Occipital lobe (tissue), 2 donors: Measurements from ENCODE around the gene PACRG. TPM values are rescaled to one million over a fixed set of nuclear protein-coding genes. Genes with fewer than 3 reads are reported as not detected.

Experiments used
- DNase-seq: peaks from one replicate; lab custom pipeline; 2025; lab: John Stamatoyannopoulos, UW
- total RNA-seq: library from RNA; depleted of rRNA; stranded (reverse); fragments of >200 nt; gene quantifications from one replicate; pipeline ENCODE4 v1.2.3, GENCODE V29; 2014

PACRG gene
- total RNA-seq, 1 donor from 2014 or later, result 6.7 TPM

DNA sequence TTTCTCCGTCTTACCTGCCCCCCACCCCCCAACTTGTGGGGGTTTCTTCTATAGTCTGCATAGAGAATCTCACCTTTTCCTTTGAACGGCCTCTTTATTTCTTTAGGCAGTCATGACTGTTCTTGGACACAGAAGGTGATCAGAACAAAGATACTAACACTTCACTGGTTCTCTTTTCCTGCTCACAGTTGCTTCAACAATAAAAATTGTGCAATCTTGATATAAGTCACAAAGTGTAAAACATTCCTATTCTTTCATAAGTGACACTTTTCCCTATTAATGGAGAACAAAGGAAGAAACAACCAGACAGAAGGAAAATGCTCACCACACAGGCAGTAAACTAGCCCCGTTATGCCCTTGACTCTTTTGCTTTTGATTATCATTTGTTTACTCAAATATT lies 448.3 kb downstream of the PACRG start:
- no peak for DNase-seq

DNA sequence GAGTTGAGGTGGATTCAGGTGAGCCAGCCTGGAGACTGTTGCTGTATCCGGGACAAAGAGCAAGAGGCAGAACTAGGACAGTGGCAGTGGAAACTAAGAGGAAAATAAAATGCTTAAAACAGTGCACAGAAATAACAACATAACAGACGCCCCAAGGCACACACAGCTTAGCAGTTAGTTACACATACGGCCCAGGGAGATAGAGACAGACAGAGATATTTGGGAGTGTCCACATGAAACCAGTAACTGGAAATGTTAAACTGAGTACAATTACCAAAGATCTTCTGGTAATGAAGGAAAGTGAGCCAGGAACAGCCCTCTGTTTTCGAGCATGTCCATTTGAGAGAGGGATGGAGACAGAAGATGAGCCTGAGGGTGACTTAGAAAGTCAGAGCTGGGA lies 449.2 kb downstream of the PACRG start:
- DNase-seq, result no peak

DNA sequence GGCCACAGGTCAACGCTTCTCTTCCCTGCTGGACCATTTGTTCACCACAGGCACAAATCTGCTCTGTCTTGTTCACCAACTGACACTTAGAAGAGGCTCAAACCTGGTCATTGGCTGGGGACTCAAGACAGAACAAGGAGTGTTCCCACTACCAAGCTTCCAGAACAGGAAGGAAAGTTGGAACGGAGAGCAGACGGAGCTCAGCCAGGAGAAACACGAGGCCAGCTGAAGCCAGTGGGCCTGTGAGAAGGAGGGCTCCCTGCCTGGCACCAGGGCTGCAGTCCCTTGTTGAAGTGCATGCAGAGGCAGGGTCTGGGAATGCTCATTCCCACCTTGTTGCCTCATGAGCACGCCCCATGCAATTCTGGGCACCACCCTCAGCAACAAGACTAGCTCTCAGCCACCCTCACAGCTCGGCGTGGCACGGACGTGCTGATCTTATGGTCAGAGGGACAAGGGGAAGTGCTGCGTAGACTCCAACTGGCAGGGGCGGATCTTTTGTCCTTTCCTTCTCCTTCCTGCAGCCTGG lies 450.2 kb downstream of the PACRG start:
- DNase-seq, result no peak

DNA sequence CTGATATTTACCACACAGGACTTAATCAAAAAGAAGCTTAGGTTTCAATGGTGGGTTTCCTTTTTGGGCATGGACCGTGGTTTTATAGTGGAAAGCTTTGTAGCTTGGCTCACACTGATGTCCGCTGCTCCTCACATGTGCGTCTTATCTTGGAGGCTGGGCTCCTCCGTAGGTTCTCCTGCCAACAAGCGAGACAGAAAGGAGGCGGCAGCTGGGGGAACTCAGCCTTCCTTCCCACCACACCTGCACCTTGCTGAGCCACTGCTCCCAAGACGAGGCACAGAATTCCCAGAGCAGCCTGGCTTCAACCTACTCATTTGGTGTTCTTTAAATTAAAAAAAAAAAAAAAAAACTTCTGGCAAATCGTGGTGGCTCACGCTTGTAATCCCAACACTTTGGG lies 451.3 kb downstream of the PACRG start:
- DNase-seq, result no peak

DNA sequence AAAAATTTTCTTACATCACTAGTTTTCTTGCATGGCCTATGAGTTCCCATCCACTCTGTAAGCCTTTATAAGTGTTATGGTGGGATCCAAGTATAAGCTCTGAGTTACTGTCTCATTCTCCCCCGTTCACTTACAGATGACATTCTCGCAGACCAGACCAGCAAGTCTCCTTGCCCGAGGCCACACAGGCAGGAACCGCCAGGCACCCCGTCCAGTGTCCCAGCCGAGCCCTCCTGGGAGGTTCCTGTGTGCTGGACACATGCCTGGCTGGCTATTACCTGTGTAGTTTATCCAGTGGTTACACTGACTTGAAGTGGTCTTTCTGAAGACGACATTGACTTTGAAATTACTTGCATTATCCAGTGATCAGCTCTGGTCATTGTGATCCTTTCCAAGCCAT lies 451.9 kb downstream of the PACRG start:
- no peak for DNase-seq

- peak; percentile 84 for DNase-seq
Observed at GRCh38 chr6:163180874-163181541, 453.2 kb downstream of the PACRG start.

DNA sequence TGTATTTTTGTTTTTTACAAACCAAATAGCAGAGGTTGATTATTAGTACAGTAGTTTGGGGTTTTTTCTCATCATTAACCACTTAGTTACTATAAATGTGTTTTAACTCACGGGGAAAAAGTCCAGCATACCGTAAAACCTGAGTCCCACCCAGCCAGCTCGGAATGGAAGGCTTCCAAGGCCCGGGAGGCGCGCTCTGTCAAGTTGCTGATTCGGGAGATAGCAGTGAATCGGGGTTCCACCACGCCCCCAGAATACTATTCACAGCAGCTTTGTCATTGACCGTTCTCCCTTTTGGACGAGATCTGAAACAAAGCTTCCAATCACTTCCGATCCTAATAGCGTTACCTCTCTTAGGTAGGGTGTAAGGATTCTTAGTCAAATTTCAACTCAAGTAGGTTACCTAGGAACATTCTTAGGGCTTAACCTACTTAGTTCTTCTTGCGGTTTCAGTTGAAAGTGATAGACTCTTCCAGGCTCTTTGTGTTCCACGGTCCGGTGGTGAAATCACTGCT lies 453.9 kb downstream of the PACRG start:
- DNase-seq, result no peak

GRCh38 chr6:163182696-163183095 lies 454.9 kb downstream of the PACRG start:
- DNase-seq, result no peak

GRCh38 chr6:163183806-163184205 lies 456.0 kb downstream of the PACRG start:
- no peak for DNase-seq

GRCh38 chr6:163185744-163186143 lies 458.0 kb downstream of the PACRG start:
- DNase-seq, result no peak

DNA sequence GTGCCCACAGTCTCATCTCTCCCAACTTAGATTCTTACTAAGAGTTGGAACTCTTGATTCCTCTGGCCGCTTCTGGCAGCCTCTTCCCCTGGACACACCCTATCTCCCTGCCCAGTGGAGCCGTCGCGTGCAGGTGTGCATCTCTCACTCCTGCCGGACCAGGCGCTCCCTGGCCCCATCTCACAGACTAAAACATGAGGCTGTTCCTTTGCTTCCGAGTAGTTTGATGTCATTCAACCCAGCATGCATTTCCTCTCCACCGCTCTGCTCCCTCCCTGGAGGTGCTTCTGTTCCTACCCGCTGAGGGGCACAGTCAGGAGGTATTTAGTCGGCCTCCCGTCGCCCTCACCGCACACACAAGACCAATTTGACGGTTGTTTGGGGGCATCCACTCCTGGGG lies 458.8 kb downstream of the PACRG start:
- DNase-seq, result no peak

DNA sequence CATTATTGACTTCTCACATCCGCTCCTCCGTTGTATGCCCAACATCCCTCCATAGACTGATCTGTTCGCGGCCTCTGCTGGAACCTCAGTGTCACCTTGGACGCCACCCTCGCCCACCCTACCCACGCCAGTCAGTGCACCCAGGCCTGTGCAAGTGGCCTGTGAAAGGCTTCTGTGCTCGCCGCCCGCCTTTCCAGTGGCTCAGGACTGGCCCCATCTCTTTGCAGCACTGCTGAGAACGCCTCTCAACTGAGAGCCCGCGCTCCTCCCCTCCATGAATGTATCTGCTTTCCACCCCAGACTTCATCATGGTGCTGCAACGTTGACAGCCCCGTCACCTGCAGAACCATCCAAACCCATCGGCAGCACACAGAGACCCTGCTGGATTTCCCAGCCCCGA lies 459.4 kb downstream of the PACRG start:
- no peak for DNase-seq

GRCh38 chr6:163187606-163188005 lies 459.8 kb downstream of the PACRG start:
- DNase-seq, result no peak

DNA sequence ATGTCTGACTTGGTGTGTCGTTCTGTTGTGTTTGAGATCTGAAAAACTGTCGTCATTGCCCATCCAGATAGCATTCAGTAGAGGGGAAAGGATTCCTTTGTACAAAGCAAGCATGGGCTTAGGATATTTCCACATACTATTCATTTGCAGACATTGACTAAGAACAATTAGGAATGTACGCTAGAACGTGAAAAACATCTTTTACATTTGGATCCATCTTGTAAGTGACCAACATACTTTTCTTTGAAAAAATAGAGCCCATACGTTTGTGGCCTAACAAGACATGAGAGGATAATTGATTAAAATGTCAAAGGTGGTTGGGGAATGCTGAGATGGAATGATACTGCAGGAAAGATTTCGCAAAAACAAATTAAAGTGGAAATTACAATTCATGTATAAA lies 461.0 kb downstream of the PACRG start:
- DNase-seq, result no peak

DNA sequence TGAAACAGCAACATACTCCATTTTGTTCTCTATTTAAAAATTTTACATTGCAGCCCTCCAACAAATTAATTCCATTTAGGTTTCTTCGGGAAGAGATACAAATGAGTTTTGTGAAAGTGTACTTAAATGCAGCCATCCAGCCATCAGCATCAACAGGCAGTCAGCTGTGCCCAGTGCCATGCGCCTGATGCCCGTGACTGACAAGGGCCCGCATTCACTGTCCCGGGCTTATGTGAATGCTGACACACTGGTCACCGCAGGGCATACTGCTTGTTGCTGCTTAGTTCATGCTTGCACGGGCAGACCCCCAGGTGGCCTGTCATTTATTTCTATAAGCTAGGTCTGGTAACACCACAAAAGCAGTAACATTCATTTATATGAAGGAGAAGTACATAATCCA lies 461.8 kb downstream of the PACRG start:
- DNase-seq, result peak; percentile 26

GRCh38 chr6:163190786-163191185 lies 463.0 kb downstream of the PACRG start:
- no peak for DNase-seq

GRCh38 chr6:163191704-163192537 lies 464.1 kb downstream of the PACRG start:
- DNase-seq, result no peak

DNA sequence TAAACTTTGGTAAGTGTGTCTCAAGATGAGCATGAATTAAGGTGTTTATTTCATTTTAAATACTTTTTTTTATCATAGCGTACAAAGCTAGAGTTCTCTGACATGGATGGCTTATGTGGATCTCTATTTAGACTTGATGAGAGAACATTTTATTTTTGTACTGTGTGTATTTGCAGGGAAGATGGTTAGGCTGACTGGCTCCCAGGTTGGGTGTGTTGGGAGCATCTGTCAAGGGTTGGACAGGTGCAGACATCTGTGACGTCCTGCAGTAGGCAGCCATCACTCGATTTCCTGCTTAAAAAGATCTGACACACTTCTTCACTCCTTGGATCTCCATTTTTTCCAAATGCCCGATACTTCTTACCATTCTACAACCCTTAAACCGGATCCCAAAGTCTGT lies 464.8 kb downstream of the PACRG start:
- no peak for DNase-seq

- no peak for DNase-seq
Observed at GRCh38 chr6:163193326-163193725, 465.6 kb downstream of the PACRG start.

DNA sequence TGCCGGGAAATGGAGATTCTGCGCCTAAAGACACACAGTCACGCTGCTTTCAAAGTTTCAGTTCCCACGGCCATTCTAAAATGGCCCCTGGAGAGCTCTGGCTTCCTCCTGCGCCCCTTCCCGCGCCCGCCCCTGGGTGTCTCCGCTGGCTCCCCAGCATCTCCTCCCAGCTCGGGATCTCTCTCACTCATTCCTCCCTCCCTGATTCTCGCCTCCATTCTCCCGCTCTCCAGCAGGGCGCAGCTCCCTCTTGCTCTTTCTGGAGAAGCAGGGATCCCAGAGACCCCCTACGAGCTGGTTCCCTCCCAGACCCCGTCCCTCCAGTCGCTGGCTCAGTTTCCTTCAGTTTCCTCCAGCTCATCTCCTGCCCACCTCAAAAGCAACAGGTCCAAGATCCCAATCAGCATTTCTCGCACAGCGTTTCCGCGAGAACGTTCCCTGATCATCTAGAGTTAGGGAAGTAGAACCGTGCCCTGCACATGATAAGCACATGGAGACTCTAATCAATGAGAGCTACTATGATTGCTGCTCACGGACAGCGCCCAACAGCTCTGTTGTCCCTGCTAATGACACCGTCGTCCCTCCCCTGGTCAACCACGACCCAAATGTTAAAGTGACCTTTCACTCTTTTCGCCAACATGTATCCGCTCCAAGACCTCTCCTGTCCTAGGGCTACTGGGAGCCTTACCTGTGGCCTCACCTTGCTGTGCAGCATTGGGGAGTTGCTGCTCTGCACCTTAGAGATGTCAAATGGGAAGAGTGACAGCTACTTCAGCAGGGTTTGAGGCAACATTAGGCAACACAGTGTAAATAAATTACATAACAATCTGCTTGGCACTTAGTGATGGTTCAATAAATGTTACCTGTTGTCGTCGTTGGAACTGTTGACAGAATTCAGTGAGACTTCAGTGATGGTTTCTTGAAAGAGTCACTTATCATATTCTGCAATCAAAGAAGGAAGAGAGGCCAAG lies 468.2 kb downstream of the PACRG start:
- DNase-seq, result no peak

DNA sequence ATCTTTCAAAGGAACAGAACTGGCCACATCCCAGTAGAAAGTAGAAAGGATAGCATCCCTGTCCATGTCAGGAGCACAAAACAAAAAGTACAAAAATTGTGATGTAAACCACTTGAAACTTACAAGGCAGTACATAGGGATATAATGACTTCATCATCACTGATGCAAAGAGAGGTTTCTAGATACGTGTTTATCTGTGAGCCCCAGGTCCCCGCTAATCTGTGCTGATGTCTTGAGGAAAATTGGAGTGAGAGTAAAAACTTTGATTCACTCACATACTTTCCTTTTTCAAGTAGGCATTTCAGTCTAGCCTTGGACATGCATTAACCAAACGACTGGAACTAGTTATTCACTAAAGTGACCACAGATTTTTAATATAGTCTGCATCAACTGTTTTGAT lies 470.1 kb downstream of the PACRG start:
- no peak for DNase-seq
